Subcutaneous adipose tissue (tissue), 4 donors: ENCODE results near the gene EIF2S2. TPM values are rescaled to one million over a fixed set of nuclear protein-coding genes. Genes with fewer than 3 reads are reported as not detected.

ENCODE experiments used
- CTCF ChIP-seq: fragments of 450-650 bp; IDR thresholded peaks from one replicate; pipeline ENCODE4 v1.5.1; 2016; ENCODE audit warnings: low read depth, mild to moderate bottlenecking, control low read depth, antibody characterized with exemption, moderate library complexity
- total RNA-seq, 4 donors: library from RNA; depleted of rRNA; stranded (reverse); fragments of >200 nt; gene quantifications; one replicate each; pipeline ENCODE4 v1.1.0, GENCODE V29; 2016

EIF2S2 gene
- total RNA-seq, 4 donors from 2014 or later, result 41.6 to 86.6 (median 49.7) TPM

GRCh38 chr20:34069341-34070078, 42.5 kb downstream of the EIF2S2 start:
- TF ChIP-seq CTCF, result no peak

GRCh38 chr20:34068001-34068400, 44.0 kb downstream of the EIF2S2 start:
- TF ChIP-seq CTCF, result no peak

- no peak for TF ChIP-seq CTCF
These were observed 45.5 kb downstream of the EIF2S2 start for GRCh38 chr20:34066476-34067090.

GRCh38 chr20:34065260-34065659, 46.8 kb downstream of the EIF2S2 start:
- no peak for TF ChIP-seq CTCF

GRCh38 chr20:34064286-34064685, 47.8 kb downstream of the EIF2S2 start:
- no peak for TF ChIP-seq CTCF

- no peak for TF ChIP-seq CTCF
These were observed 49.2 kb downstream of the EIF2S2 start for GRCh38 chr20:34062570-34063482.

- TF ChIP-seq CTCF, result no peak
These were observed 50.3 kb downstream of the EIF2S2 start for GRCh38 chr20:34061695-34062094.
